A673 (cell line): Measurements from ENCODE around the gene EXOC4.

Experiments
- CTCF ChIP-seq: fragments of 300-800, 200-600 bp; sonication (generic); conservative IDR thresholded peaks from 2 replicates; pipeline ENCODE4 v1.5.1; 2017; ENCODE audit warnings: low read depth, mild to moderate bottlenecking, antibody characterized with exemption, low read length, moderate library complexity, mixed read lengths
- EZH2 ChIP-seq: fragments of 200-600 bp; sonication (generic); IDR thresholded peaks from 2 replicates; pipeline ENCODE4 v1.6.1; 2017; ENCODE audit warnings: borderline replicate concordance, low read depth, mild to moderate bottlenecking, mixed read lengths, antibody characterized with exemption, low read length; ENCODE audit not compliant: poor library complexity, severe bottlenecking

DNA sequence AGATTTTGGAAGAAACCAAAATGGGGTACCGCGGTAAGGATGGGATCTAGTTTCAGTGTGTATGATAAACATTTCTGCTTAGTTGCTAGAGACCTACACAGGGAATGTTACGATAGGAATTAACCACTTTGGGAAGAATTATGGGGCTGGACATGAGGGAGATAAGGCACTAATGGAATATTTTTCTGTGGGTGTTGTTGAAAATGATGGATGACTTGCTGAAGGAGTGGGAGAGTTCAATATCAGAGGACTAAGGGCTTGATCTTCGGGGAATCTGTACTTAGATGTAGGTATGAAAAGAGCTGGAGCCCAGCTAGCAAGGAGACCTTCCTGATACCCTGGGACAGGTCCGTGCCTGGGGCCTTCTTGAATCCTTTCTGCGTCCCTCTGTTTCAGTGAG, 303.7 kb downstream of the EXOC4 start:
- TF ChIP-seq CTCF = no peak
- no peak for TF ChIP-seq EZH2
